GM23248 (cell line): Measurements from ENCODE around the gene SEPSECS. TPM values are rescaled to one million over a fixed set of nuclear protein-coding genes. Genes with fewer than 3 reads are reported as not detected.
A peak's percentile ranks its signal among the peaks of the same experiment; 100 is the strongest.

Source experiments
- DNase-seq: peaks from one replicate; pipeline ENCODE4 v3.0.0-alpha.2; 2015
- H2AFZ ChIP-seq: fragments of 200-600 bp; sonication (generic); 2 replicates; pipeline ENCODE4 v1.6.1; 2016; ENCODE audit warnings: antibody characterized with exemption
- H3F3A ChIP-seq: fragments of 200-600 bp; sonication (generic); 2 replicates; pipeline ENCODE4 v1.6.1; 2016; ENCODE audit warnings: mild to moderate bottlenecking, antibody characterized with exemption, mixed run types; ENCODE audit not compliant: insufficient read depth
- H3K27ac ChIP-seq: fragments of 200-600 bp; sonication (generic); 2 replicates; pipeline ENCODE4 v1.5.1; 2016; ENCODE audit warnings: mild to moderate bottlenecking
- H3K27me3 ChIP-seq: fragments of 200-600 bp; sonication (generic); replicated peaks from 2 replicates; pipeline ENCODE4 v1.6.1; 2016; ENCODE audit warnings: mild to moderate bottlenecking; ENCODE audit not compliant: insufficient read depth
- H3K36me3 ChIP-seq: fragments of 200-600 bp; sonication (generic); 2 replicates; pipeline ENCODE4 v1.6.1; 2016; ENCODE audit warnings: low read depth, mild to moderate bottlenecking
- H3K4me1 ChIP-seq: fragments of 200-600 bp; sonication (generic); 2 replicates; pipeline ENCODE4 v1.6.1; 2016; ENCODE audit warnings: mild to moderate bottlenecking; ENCODE audit not compliant: insufficient read depth
- H3K4me2 ChIP-seq: fragments of 200-600 bp; sonication (generic); one replicate; pipeline ENCODE4 v1.6.1; 2016; ENCODE audit warnings: mild to moderate bottlenecking; ENCODE audit not compliant: unreplicated experiment
- H3K4me3 ChIP-seq: fragments of 200-600 bp; sonication (generic); 2 replicates; pipeline ENCODE4 v1.5.1; 2016; ENCODE audit warnings: mild to moderate bottlenecking
- H3K79me2 ChIP-seq: fragments of 200-600 bp; sonication (generic); 2 replicates; pipeline ENCODE4 v1.6.1; 2016; ENCODE audit warnings: mild to moderate bottlenecking; ENCODE audit not compliant: insufficient read depth
- H3K9ac ChIP-seq: fragments of 200-600 bp; sonication (generic); 2 replicates; pipeline ENCODE4 v1.6.1; 2016; ENCODE audit warnings: mild to moderate bottlenecking
- H3K9me2 ChIP-seq: fragments of 200-600 bp; sonication (generic); 2 replicates; pipeline ENCODE4 v1.6.1; 2016; ENCODE audit warnings: mixed run types, mild to moderate bottlenecking, moderate library complexity; ENCODE audit not compliant: insufficient read depth
- H3K9me3 ChIP-seq: fragments of 200-600 bp; sonication (generic); one replicate; pipeline ENCODE4 v1.6.1; 2017; ENCODE audit warnings: low read depth
- H4K20me1 ChIP-seq: fragments of 200-600 bp; sonication (generic); 2 replicates; pipeline ENCODE4 v1.6.0; 2016; ENCODE audit not compliant: insufficient read depth
- EZH2 ChIP-seq: fragments of 200-600 bp; sonication (generic); IDR thresholded peaks from 2 replicates; pipeline ENCODE4 v1.6.1; 2018; ENCODE audit warnings: antibody characterized with exemption, mild to moderate bottlenecking; ENCODE audit not compliant: insufficient read depth, poor library complexity, severe bottlenecking
- EZH2phosphoT487 ChIP-seq: fragments of 200-600 bp; sonication (generic); IDR thresholded peaks from 2 replicates; pipeline ENCODE4 v1.6.1; 2018; ENCODE audit warnings: antibody characterized with exemption, moderate library complexity, mild to moderate bottlenecking, low read depth; ENCODE audit not compliant: insufficient read depth
- WGBS, 2 experiments: methylation state at CpG; one replicate each; pipeline ENCODE4 v1.1.6; 2015 to 2017; ENCODE audit warnings: low lambda C conversion rate in 2 of 2, low coverage in 1 of 2; ENCODE audit errors: missing lambda C conversion rate in 2 of 2; 5-methylcytosine and 5-hydroxymethylcytosine counted together
- in situ Hi-C: fragments of 300-500 bp; cut with MboI; formaldehyde crosslinking; loops from 2 replicates; pipeline ENCODE4 v1.15.0; 2020
- polyA plus RNA-seq: library from polyadenylated mRNA; unstranded; fragments of >200 nt; fragmentation: Nextera tagmentation; extraction: Ambion mirVana; gene quantifications from 2 replicates; pipeline ENCODE4 v1.2.1, GENCODE V29; 2016
- total RNA-seq: library from RNA; depleted of rRNA; stranded (reverse); fragments of >200 nt; shearing (Covaris generic); gene quantifications from 2 replicates; pipeline ENCODE4 v1.2.3, GENCODE V29; 2014; rRNA removed

SEPSECS gene
- total RNA-seq (4.9 and 7.6 TPM in 2 replicates), polyA plus RNA-seq (4.3 and 4.9 TPM in 2 replicates)

GRCh38 chr4:25159837-25160713 is at the start of gene SEPSECS:
SEPSECS (minus strand) TSS chr4:25160449; CDS start chr4:25160369, 80 bp downstream.
- H3K27ac ChIP-seq = peak within 1 kb of the TSS; percentile 85
- H4K20me1 ChIP-seq = no peaks in the 10 kb centered on the region
- H2AFZ ChIP-seq = peak within 1 kb of the TSS; percentile 96
- H3F3A ChIP-seq = peaks cover 21% of the 10 kb centered on the region
- peak within 1 kb of the TSS; percentile 91 for H3K4me3 ChIP-seq
- no peaks in the 10 kb centered on the region for H3K27me3 ChIP-seq
- in situ Hi-C loops = no loop called here
- peaks cover 19% of the 10 kb centered on the region for H3K79me2 ChIP-seq
- peak within 1 kb of the TSS; percentile 84 for H3K4me2 ChIP-seq
- no peaks in the 10 kb centered on the region for H3K36me3 ChIP-seq
- H3K4me1 ChIP-seq = peaks cover 20% of the 10 kb centered on the region
- no peaks in the 10 kb centered on the region for H3K9me3 ChIP-seq
- peak within 1 kb of the TSS; percentile 83 for H3K9ac ChIP-seq
- WGBS, 2 experiments = 2% methylated on average over 61 to 66 of the region's 66 CpGs
- DNase-seq = peak; percentile 99
- H3K9me2 ChIP-seq = no peaks in the 10 kb centered on the region
- TF ChIP-seq EZH2 (no peak), EZH2phosphoT487 (no peak)

GRCh38 chr4:25209702-25210101 is 49.5 kb upstream of the SEPSECS start:
- no peaks in the 10 kb centered on the region for H3F3A ChIP-seq
- no peak overlapping the region for H3K9ac ChIP-seq
- no peaks in the 10 kb centered on the region for H4K20me1 ChIP-seq
- H3K27me3 ChIP-seq = no peaks in the 10 kb centered on the region
- 26 to 42% methylated on average over 1 of the region's 1 CpG for WGBS, 2 experiments
- H3K27ac ChIP-seq = no peak overlapping the region
- H3K9me2 ChIP-seq = no peaks in the 10 kb centered on the region
- TF ChIP-seq EZH2phosphoT487 = no peak
- no peak for TF ChIP-seq EZH2
- H3K4me3 ChIP-seq = no peak overlapping the region
- no peak overlapping the region for H2AFZ ChIP-seq
- no peak overlapping the region for H3K4me2 ChIP-seq
- H3K36me3 ChIP-seq = no peaks in the 10 kb centered on the region
- no peaks in the 10 kb centered on the region for H3K79me2 ChIP-seq
- no peaks in the 10 kb centered on the region for H3K9me3 ChIP-seq
- in situ Hi-C loops = no loop called here
- H3K4me1 ChIP-seq = no peaks in the 10 kb centered on the region
- DNase-seq = no peak

GRCh38 chr4:25207997-25208396 is 47.7 kb upstream of the SEPSECS start:
- TF ChIP-seq EZH2 = no peak
- no peak for TF ChIP-seq EZH2phosphoT487
- Histone ChIP-seq H3K27ac (no peak overlapping the region), H3K79me2 (no peaks in the 10 kb centered on the region), H3K9me2 (no peaks in the 10 kb centered on the region), H4K20me1 (no peaks in the 10 kb centered on the region), H3K4me2 (no peak overlapping the region), H3K9ac (no peak overlapping the region), H3F3A (no peaks in the 10 kb centered on the region), H2AFZ (no peak overlapping the region), H3K9me3 (no peaks in the 10 kb centered on the region), H3K4me3 (no peak overlapping the region), H3K4me1 (no peaks in the 10 kb centered on the region), H3K36me3 (no peaks in the 10 kb centered on the region), H3K27me3 (no peaks in the 10 kb centered on the region)
- WGBS, 2 experiments = 85 to 88% methylated on average over 1 of the region's 1 CpG
- DNase-seq = no peak
- in situ Hi-C loops = no loop called here

- Histone ChIP-seq H3K27me3 (no peaks in the 10 kb centered on the region), H3K36me3 (no peaks in the 10 kb centered on the region)
- in situ Hi-C loops = loop anchor here (25.0 kb wide), 1 partner anchor 164 kb away; no protein-coding TSS in a partner anchor
These were observed 38.5 kb upstream of the SEPSECS start for GRCh38 chr4:25198713-25199112.

More at GRCh38 chr4:25198713-25199112, 38.5 kb upstream of the SEPSECS start:
- Histone ChIP-seq H3K4me2 (no peak overlapping the region), H3K27ac (no peak overlapping the region), H3K9ac (no peak overlapping the region), H2AFZ (no peak overlapping the region), H3F3A (no peaks in the 10 kb centered on the region), H3K9me3 (no peaks in the 10 kb centered on the region), H4K20me1 (no peaks in the 10 kb centered on the region), H3K4me1 (no peaks in the 10 kb centered on the region), H3K4me3 (no peak overlapping the region), H3K79me2 (no peaks in the 10 kb centered on the region), H3K9me2 (no peaks in the 10 kb centered on the region)
- DNase-seq = no peak
- TF ChIP-seq EZH2 = no peak
- TF ChIP-seq EZH2phosphoT487 = no peak
- 93 to 100% methylated on average over 2 of the region's 2 CpGs for WGBS, 2 experiments
